Measurements from ENCODE around the gene CD14.
A peak's percentile ranks its signal among the peaks of the same experiment; 100 is the strongest.
"Not testable (repeated sequence)": the region's sequence is repeated elsewhere in the genome, so short reads cannot be mapped to it uniquely, and the experiment has no call there.

Gene CD14

GRCh38 chr5:140633021-140633471 lies at the start of gene CD14:
Gene CD14, minus strand, starts transcription at chr5:140633175. Its CDS starts 104 bp downstream, at chr5:140633071.
- DNase-seq: peak in 1 of 2 experiments; percentile 13

GRCh38 chr5:140678993-140679392 lies 46.0 kb upstream of the CD14 start:
- DNase-seq: no peak

- no peak for DNase-seq
These were observed 45.0 kb upstream of the CD14 start for GRCh38 chr5:140677947-140678346.

- DNase-seq: no peak
These were observed 41.7 kb upstream of the CD14 start for GRCh38 chr5:140674629-140675028.

GRCh38 chr5:140674211-140674610 lies 41.2 kb upstream of the CD14 start:
- no peak for DNase-seq

- no peak for DNase-seq
These were observed 40.4 kb upstream of the CD14 start, which contains the start of gene DND1 for GRCh38 chr5:140673187-140673976. Gene DND1, minus strand, starts transcription at chr5:140673576. Its CDS starts 34 bp downstream, at chr5:140673542.

GRCh38 chr5:140672455-140673186 lies 39.6 kb upstream of the CD14 start:
- no peak for DNase-seq

GRCh38 chr5:140671472-140672125 lies 38.6 kb upstream of the CD14 start:
- DNase-seq: no peak

GRCh38 chr5:140671035-140671434 lies 38.1 kb upstream of the CD14 start:
- not testable (repeated sequence) for DNase-seq

GRCh38 chr5:140664359-140665119 lies 31.6 kb upstream of the CD14 start, which contains the start of gene WDR55:
Gene WDR55, plus strand, starts transcription at chr5:140664904. Its CDS starts 9 bp downstream, at chr5:140664913.
- peak; percentile 76 to 91 for DNase-seq

GRCh38 chr5:140664030-140664358 lies 31.0 kb upstream of the CD14 start:
- no peak for DNase-seq

GRCh38 chr5:140660371-140660770 lies 27.4 kb upstream of the CD14 start:
- DNase-seq: not testable (repeated sequence)

GRCh38 chr5:140658870-140659269 lies 25.9 kb upstream of the CD14 start:
- DNase-seq: no peak

GRCh38 chr5:140647042-140647419 lies 14.1 kb upstream of the CD14 start:
- DNase-seq: no peak

GRCh38 chr5:140642718-140643117 lies 9.7 kb upstream of the CD14 start:
- DNase-seq: no peak

GRCh38 chr5:140641716-140642115 lies 8.7 kb upstream of the CD14 start:
- DNase-seq: no peak

- DNase-seq: peak; percentile 78 to 94
These were observed 6.4 kb upstream of the CD14 start, which contains the start of gene TMCO6 for GRCh38 chr5:140639148-140639981. Gene TMCO6, plus strand, starts transcription at chr5:140639451. Its CDS starts 77 bp downstream, at chr5:140639528.

- not testable (repeated sequence) for DNase-seq
These were observed 5.8 kb upstream of the CD14 start for GRCh38 chr5:140638898-140639147.

- no peak for DNase-seq
These were observed 4.6 kb upstream of the CD14 start for GRCh38 chr5:140637371-140638100.

GRCh38 chr5:140635291-140636257 lies 2.6 kb upstream of the CD14 start:
- no peak for DNase-seq

All from NCI-H446 (cell line).